HG02884 (cell line): ENCODE data around the gene EPHB2.
"Not testable (repeated sequence)": the region's sequence is repeated elsewhere in the genome, so short reads cannot be mapped to it uniquely, and the experiment has no call there.

ENCODE experiments used
- ATAC-seq: cut with Tn5 transposase; IDR thresholded peaks from one replicate; pipeline ENCODE4 v1.9.1; 2021; ENCODE audit warnings: mild to moderate bottlenecking, moderate library complexity; ENCODE audit not compliant: unreplicated experiment

EPHB2 gene

GRCh38 chr1:22689505-22689904 is 21.1 kb upstream of the EPHB2 start:
- ATAC-seq: no peak

GRCh38 chr1:22691031-22691753 is 19.4 kb upstream of the EPHB2 start:
- ATAC-seq: no peak

- no peak for ATAC-seq
These were observed 16.5 kb upstream of the EPHB2 start for GRCh38 chr1:22694172-22694571.

- no peak for ATAC-seq
These were observed 14.0 kb upstream of the EPHB2 start for GRCh38 chr1:22696610-22697009.

GRCh38 chr1:22697980-22698379 is 12.7 kb upstream of the EPHB2 start:
- ATAC-seq: no peak

- ATAC-seq: no peak
These were observed 10.7 kb upstream of the EPHB2 start for GRCh38 chr1:22699681-22700520.

- no peak for ATAC-seq
These were observed 8.1 kb upstream of the EPHB2 start for GRCh38 chr1:22702296-22703085.

GRCh38 chr1:22704440-22705067 is 6.1 kb upstream of the EPHB2 start:
- no peak for ATAC-seq

- ATAC-seq: no peak
These were observed 5.1 kb upstream of the EPHB2 start for GRCh38 chr1:22705586-22705985.

GRCh38 chr1:22706100-22706499 is 4.5 kb upstream of the EPHB2 start:
- ATAC-seq: not testable (repeated sequence)

- ATAC-seq: no peak
These were observed 1.9 kb upstream of the EPHB2 start for GRCh38 chr1:22708777-22709176.

- ATAC-seq: no peak
These were observed 1.4 kb upstream of the EPHB2 start for GRCh38 chr1:22709227-22709626.

- no peak for ATAC-seq
These were observed 543 bp upstream of the EPHB2 start for GRCh38 chr1:22709891-22710700.

GRCh38 chr1:22711071-22711470 is 432 bp downstream of the EPHB2 start:
- no peak for ATAC-seq

GRCh38 chr1:22711591-22712501 is 1.2 kb downstream of the EPHB2 start:
- ATAC-seq: no peak

GRCh38 chr1:22712502-22713271 is 2.0 kb downstream of the EPHB2 start:
- ATAC-seq: no peak

- no peak for ATAC-seq
These were observed 3.8 kb downstream of the EPHB2 start for GRCh38 chr1:22714455-22714854.

- ATAC-seq: no peak
These were observed 6.6 kb downstream of the EPHB2 start for GRCh38 chr1:22717037-22717760.
